Breast epithelium (tissue), 4 donors: ENCODE results near the gene FAM229A. TPM values are rescaled to one million over a fixed set of nuclear protein-coding genes. Genes with fewer than 3 reads are reported as not detected.

Experiments used
- DNase-seq, 2 donors: peaks; one replicate each; pipeline ENCODE4 v3.0.0-alpha.2; 2019; ENCODE audit warnings: low spot score in 2 of 2
- H3K27ac ChIP-seq, 2 donors: fragments of 200-600 bp; sonication (generic) in 1 of 2; one replicate each; pipeline ENCODE4 v1.5.1; 2016 to 2019; ENCODE audit warnings: mild to moderate bottlenecking in 1 of 2
- H3K27me3 ChIP-seq, 2 donors: fragments of 200-600 bp; sonication (generic) in 1 of 2; one replicate each; pipeline versions ENCODE4 v1.5.1 to v1.6.0; 2017 to 2019; ENCODE audit warnings: control low read depth in 1 of 2, mild to moderate bottlenecking in 1 of 2
- H3K36me3 ChIP-seq: fragments of 200-600 bp; one replicate; pipeline ENCODE4 v1.5.1; 2019
- H3K4me1 ChIP-seq, 2 donors: fragments of 200-600 bp; sonication (generic); one replicate each; pipeline ENCODE4 v1.5.1; 2016 to 2019; ENCODE audit warnings: control low read depth in 1 of 2
- H3K4me3 ChIP-seq, 3 donors: fragments of 200-600 bp; sonication (generic); 1 replicate in 2 of 3; 2 replicates in 1 of 3; pipeline ENCODE4 v1.5.1; 2016 to 2019; ENCODE audit warnings: mild to moderate bottlenecking in 3 of 3, moderate library complexity in 2 of 3
- H3K9me3 ChIP-seq, 2 donors: fragments of 200-600 bp; sonication (generic) in 1 of 2; one replicate each; pipeline ENCODE4 v1.5.1; 2016 to 2019; ENCODE audit warnings: control low read depth in 1 of 2
- POLR2A ChIP-seq: fragments of 450-650 bp; IDR thresholded peaks from one replicate; pipeline ENCODE4 v1.6.1; 2016; ENCODE audit warnings: antibody characterized with exemption, mild to moderate bottlenecking, moderate library complexity
- POLR2AphosphoS5 ChIP-seq, 3 donors: sonication (generic); formaldehyde crosslinking; IDR thresholded peaks; one replicate each; pipeline ENCODE4 v1.6.1; 2017; ENCODE audit warnings: antibody characterized with exemption in 3 of 3
- intact Hi-C: fragments of 100-400 bp; cut with DNase I; formaldehyde crosslinking; loops from one replicate; pipeline ENCODE4 v1.15.1; 2023; ENCODE audit warnings: low total_unique reads
- total RNA-seq, 3 donors: library from RNA; depleted of rRNA; stranded (reverse); fragments of >200 nt; gene quantifications; one replicate each; pipeline ENCODE4 v1.1.0, GENCODE V29; 2016
- TF ChIP-seq, protein P1 (sequence below), 3 donors: fragments of 450-650 bp; IDR thresholded peaks; one replicate each; pipeline ENCODE4 v1.5.1; 2016 to 2017; ENCODE audit warnings: antibody characterized with exemption in 3 of 3, mild to moderate bottlenecking in 3 of 3, moderate library complexity in 3 of 3

Gene FAM229A
- total RNA-seq, 3 donors from 2014 or later, result 8.8 to 15.8 (median 10.2) TPM

GRCh38 chr1:32390904-32391870 lies 28.9 kb upstream of the FAM229A start:
- intact Hi-C loops, result no loop called here
- H3K9me3 ChIP-seq, result no peaks in the 10 kb centered on the region
- TF ChIP-seq POLR2AphosphoS5 (IDR thresholded peaks at IDR 0.05), result no peak
- TF ChIP-seq POLR2A, result no peak
- TF ChIP-seq, protein P1, sequence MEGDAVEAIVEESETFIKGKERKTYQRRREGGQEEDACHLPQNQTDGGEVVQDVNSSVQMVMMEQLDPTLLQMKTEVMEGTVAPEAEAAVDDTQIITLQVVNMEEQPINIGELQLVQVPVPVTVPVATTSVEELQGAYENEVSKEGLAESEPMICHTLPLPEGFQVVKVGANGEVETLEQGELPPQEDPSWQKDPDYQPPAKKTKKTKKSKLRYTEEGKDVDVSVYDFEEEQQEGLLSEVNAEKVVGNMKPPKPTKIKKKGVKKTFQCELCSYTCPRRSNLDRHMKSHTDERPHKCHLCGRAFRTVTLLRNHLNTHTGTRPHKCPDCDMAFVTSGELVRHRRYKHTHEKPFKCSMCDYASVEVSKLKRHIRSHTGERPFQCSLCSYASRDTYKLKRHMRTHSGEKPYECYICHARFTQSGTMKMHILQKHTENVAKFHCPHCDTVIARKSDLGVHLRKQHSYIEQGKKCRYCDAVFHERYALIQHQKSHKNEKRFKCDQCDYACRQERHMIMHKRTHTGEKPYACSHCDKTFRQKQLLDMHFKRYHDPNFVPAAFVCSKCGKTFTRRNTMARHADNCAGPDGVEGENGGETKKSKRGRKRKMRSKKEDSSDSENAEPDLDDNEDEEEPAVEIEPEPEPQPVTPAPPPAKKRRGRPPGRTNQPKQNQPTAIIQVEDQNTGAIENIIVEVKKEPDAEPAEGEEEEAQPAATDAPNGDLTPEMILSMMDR (IDR thresholded peaks at IDR 0.05), result no peak
- H3K4me1 ChIP-seq, result peaks cover 7 to 19% of the 10 kb centered on the region in 2 donors
- no peak for DNase-seq
- no peak overlapping the region for H3K27ac ChIP-seq
- no peaks in the 10 kb centered on the region for H3K36me3 ChIP-seq
- no peak overlapping the region for H3K4me3 ChIP-seq
- no peaks in the 10 kb centered on the region for H3K27me3 ChIP-seq

- Histone ChIP-seq H3K4me3 (no peak overlapping the region), H3K27ac (no peak overlapping the region), H3K9me3 (no peaks in the 10 kb centered on the region), H3K36me3 (no peaks in the 10 kb centered on the region), H3K4me1 (peaks cover 7 to 19% of the 10 kb centered on the region in 2 donors), H3K27me3 (no peaks in the 10 kb centered on the region)
- no peak for DNase-seq
- intact Hi-C loops, result no loop called here
- TF ChIP-seq POLR2A (no peak), POLR2AphosphoS5 (IDR thresholded peaks at IDR 0.05) (no peak)
- TF ChIP-seq, protein P1 (IDR thresholded peaks at IDR 0.05), result no peak
Observed at GRCh38 chr1:32388641-32389040, 26.4 kb upstream of the FAM229A start.

GRCh38 chr1:32386676-32387392 lies 24.5 kb upstream of the FAM229A start:
- no peak for DNase-seq
- H3K36me3 ChIP-seq, result no peaks in the 10 kb centered on the region
- H3K4me1 ChIP-seq, result peaks cover 0 to 2% of the 10 kb centered on the region in 2 donors
- intact Hi-C loops, result no loop called here
- H3K27me3 ChIP-seq, result no peaks in the 10 kb centered on the region
- H3K27ac ChIP-seq, result no peak overlapping the region
- TF ChIP-seq POLR2AphosphoS5 (IDR thresholded peaks at IDR 0.05) (no peak), POLR2A (no peak)
- TF ChIP-seq, protein P1 (IDR thresholded peaks at IDR 0.05), result no peak
- H3K9me3 ChIP-seq, result no peaks in the 10 kb centered on the region
- no peak overlapping the region for H3K4me3 ChIP-seq

DNA sequence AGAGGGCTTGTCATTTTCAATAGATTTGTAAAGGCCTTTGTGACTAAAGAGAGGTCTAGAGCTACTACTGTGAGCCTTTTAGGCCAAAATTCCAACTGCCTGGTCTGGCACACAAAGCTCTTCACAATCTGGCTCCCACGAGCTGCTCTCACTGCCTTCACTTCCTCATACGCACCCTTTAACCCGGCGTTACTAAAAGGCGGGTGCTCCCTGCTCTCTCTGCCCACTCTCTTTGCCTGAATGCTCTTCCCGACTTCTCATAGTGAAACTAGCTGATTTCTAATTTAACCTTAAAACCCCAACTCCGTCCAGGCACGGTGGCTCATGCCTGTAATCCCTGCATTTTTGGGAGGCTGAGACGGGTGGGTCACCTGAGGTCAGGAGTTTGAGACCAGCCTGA lies 17.8 kb upstream of the FAM229A start:
- Histone ChIP-seq H3K4me1 (no peaks in the 10 kb centered on the region), H3K9me3 (no peaks in the 10 kb centered on the region), H3K27ac (no peak overlapping the region), H3K4me3 (no peak overlapping the region), H3K27me3 (no peaks in the 10 kb centered on the region), H3K36me3 (peaks cover 27% of the 10 kb centered on the region)
- intact Hi-C loops, result no loop called here
- TF ChIP-seq POLR2AphosphoS5 (IDR thresholded peaks at IDR 0.05) (no peak), POLR2A (no peak)
- TF ChIP-seq, protein P1 (IDR thresholded peaks at IDR 0.05), result no peak
- DNase-seq, result no peak
